Esophagus muscularis mucosa (tissue), 4 donors: ENCODE data around the gene CSNK2A1. TPM values are rescaled to one million over a fixed set of nuclear protein-coding genes. Genes with fewer than 3 reads are reported as not detected.
A peak's percentile ranks its signal among the peaks of the same experiment; 100 is the strongest.
"Not testable (repeated sequence)": the region's sequence is repeated elsewhere in the genome, so short reads cannot be mapped to it uniquely, and the experiment has no call there.

Experiments
- DNase-seq: peaks from one replicate; pipeline ENCODE4 v3.0.0-alpha.2; 2017; ENCODE audit errors: extremely low spot score
- H3K27ac ChIP-seq, 4 donors: fragments of 200-600 bp; sonication (generic); replicated peaks in 1 of 4; 1 replicate in 3 of 4; 2 replicates in 1 of 4; pipeline ENCODE4 v1.5.1; 2016 to 2019; ENCODE audit warnings: mild to moderate bottlenecking in 1 of 4
- H3K27me3 ChIP-seq, 4 donors: fragments of 200-600 bp; sonication (generic); one replicate each; pipeline versions ENCODE4 v1.5.1 to v1.6.0; 2016 to 2019
- H3K36me3 ChIP-seq, 4 donors: fragments of 200-600 bp; sonication (generic); one replicate each; pipeline ENCODE4 v1.5.1; 2016 to 2019
- H3K4me1 ChIP-seq, 4 donors: fragments of 200-600 bp; sonication (generic); one replicate each; pipeline ENCODE4 v1.5.1; 2016 to 2019
- H3K4me3 ChIP-seq, 4 donors: fragments of 200-600 bp; sonication (generic); 1 replicate in 2 of 4; 2 replicates in 2 of 4; pipeline ENCODE4 v1.5.1; 2016 to 2019; ENCODE audit warnings: mild to moderate bottlenecking in 4 of 4, moderate library complexity in 1 of 4
- H3K9me3 ChIP-seq, 4 donors: fragments of 200-600 bp; sonication (generic); 1 replicate in 3 of 4; 2 replicates in 1 of 4; pipeline ENCODE4 v1.5.1; 2016 to 2019
- CTCF ChIP-seq, 3 experiments: fragments of 200-600 bp in 2 of 3; fragments of 450-650 bp in 1 of 3; sonication (generic) in 2 of 3; IDR thresholded peaks; one replicate each; pipeline ENCODE4 v1.5.1; 2017 to 2019; ENCODE audit warnings: antibody characterized with exemption in 3 of 3, mild to moderate bottlenecking in 2 of 3, moderate library complexity in 1 of 3
- EP300 ChIP-seq: sonication (generic); formaldehyde crosslinking; IDR thresholded peaks from one replicate; pipeline ENCODE4 v1.6.1; 2017; ENCODE audit warnings: antibody characterized with exemption
- POLR2A ChIP-seq: fragments of 450-650 bp; IDR thresholded peaks from one replicate; pipeline ENCODE4 v1.6.1; 2017; ENCODE audit warnings: antibody characterized with exemption, moderate library complexity, mild to moderate bottlenecking, low read depth
- POLR2AphosphoS5 ChIP-seq, 2 donors: sonication (generic); formaldehyde crosslinking; IDR thresholded peaks; one replicate each; pipeline ENCODE4 v1.6.1; 2017; ENCODE audit warnings: antibody characterized with exemption in 2 of 2
- WGBS: methylation state at CpG from one replicate; pipeline ENCODE4 v1.1.5; 2018; 5-methylcytosine and 5-hydroxymethylcytosine counted together
- intact Hi-C: fragments of 100-400 bp; cut with DNase I; formaldehyde crosslinking; loops from one replicate; pipeline ENCODE4 v1.15.1; 2023
- total RNA-seq, 4 donors: library from RNA; depleted of rRNA; stranded (reverse); fragments of >200 nt; gene quantifications; one replicate each; pipeline versions ENCODE4 v1.1.0 to v1.2.1, GENCODE V29; 2016

The CSNK2A1 gene
- total RNA-seq, 4 donors from 2014 or later = 41.5 to 69.5 (median 53.6) TPM

- intact Hi-C loops = loop anchor here (5.0 kb wide), 1 partner anchor 194 kb away; the partner anchor contains the start of gene SRXN1
Observed at GRCh38 chr20:458776-459175, 84.8 kb downstream of the CSNK2A1 start.

GRCh38 chr20:454951-455350, 88.6 kb downstream of the CSNK2A1 start:
- intact Hi-C loops = loop anchor here (5.0 kb wide), 1 partner anchor 197 kb away; the partner anchor contains the start of gene SRXN1
- Histone ChIP-seq H3K27ac (no peak overlapping the region), H3K4me1 (peaks cover 18 to 36% (median 24%) of the 10 kb centered on the region in 4 donors), H3K36me3 (no peaks in the 10 kb centered on the region), H3K27me3 (no peaks in the 10 kb centered on the region), H3K4me3 (no peak overlapping the region), H3K9me3 (no peaks in the 10 kb centered on the region)
- no peak for DNase-seq
- no peak for TF ChIP-seq POLR2A
- TF ChIP-seq CTCF (IDR thresholded peaks at IDR 0.05) = no peak
- TF ChIP-seq EP300 = no peak
- TF ChIP-seq POLR2AphosphoS5 (IDR thresholded peaks at IDR 0.05) = no peak
- WGBS = 91% methylated on average over 3 of the region's 3 CpGs

More at GRCh38 chr20:458776-459175, 84.8 kb downstream of the CSNK2A1 start:
- H3K27ac ChIP-seq = peak overlapping the region in 1 of 4 donors; percentile 27
- no peaks in the 10 kb centered on the region for H3K9me3 ChIP-seq
- H3K4me1 ChIP-seq = peaks cover 33 to 59% (median 43%) of the 10 kb centered on the region in 4 donors
- H3K4me3 ChIP-seq = no peak overlapping the region
- WGBS = 34% methylated on average over 6 of the region's 6 CpGs
- DNase-seq = no peak
- H3K36me3 ChIP-seq = no peaks in the 10 kb centered on the region
- H3K27me3 ChIP-seq = no peaks in the 10 kb centered on the region
- TF ChIP-seq POLR2AphosphoS5 (IDR thresholded peaks at IDR 0.05) = no peak

GRCh38 chr20:452021-452420, 91.6 kb downstream of the CSNK2A1 start:
- DNase-seq, H3K27me3 ChIP-seq, H3K27ac ChIP-seq, H3K4me3 ChIP-seq, intact Hi-C loops, H3K4me1 ChIP-seq, H3K9me3 ChIP-seq, H3K36me3 ChIP-seq: not testable (repeated sequence)
- 90% methylated on average over 11 of the region's 11 CpGs for WGBS

- no peak for TF ChIP-seq POLR2A
- TF ChIP-seq EP300 = no peak
- no peak for TF ChIP-seq POLR2AphosphoS5 (IDR thresholded peaks at IDR 0.05)
- TF ChIP-seq CTCF (IDR thresholded peaks at IDR 0.05) = no peak
- peaks cover 32 to 68% (median 63%) of the 10 kb centered on the region in 4 donors for H3K36me3 ChIP-seq
Observed at GRCh38 chr20:445514-446336, 97.9 kb downstream of the CSNK2A1 start.

GRCh38 chr20:444862-445426, 98.6 kb downstream of the CSNK2A1 start:
- peaks cover 40 to 76% (median 71%) of the 10 kb centered on the region in 4 donors for H3K36me3 ChIP-seq

More at GRCh38 chr20:445514-446336, 97.9 kb downstream of the CSNK2A1 start:
- H3K4me3 ChIP-seq = no peak overlapping the region
- H3K4me1 ChIP-seq = peaks cover 15 to 23% (median 21%) of the 10 kb centered on the region in 4 donors
- H3K27me3 ChIP-seq = no peaks in the 10 kb centered on the region
- no peaks in the 10 kb centered on the region for H3K9me3 ChIP-seq
- DNase-seq = no peak
- no peak overlapping the region for H3K27ac ChIP-seq
- intact Hi-C loops = no loop called here
- 92% methylated on average over 5 of the region's 5 CpGs for WGBS

More at GRCh38 chr20:444862-445426, 98.6 kb downstream of the CSNK2A1 start:
- no peaks in the 10 kb centered on the region for H3K27me3 ChIP-seq
- H3K4me1 ChIP-seq = peaks cover 15 to 23% (median 20%) of the 10 kb centered on the region in 4 donors
- no peak for DNase-seq
- peak overlapping the region in 2 of 4 donors; percentile 20 to 25 for H3K27ac ChIP-seq
- WGBS = 60% methylated on average over 6 of the region's 12 CpGs
- TF ChIP-seq POLR2AphosphoS5 (IDR thresholded peaks at IDR 0.05) (no peak), EP300 (no peak), POLR2A (no peak), CTCF (IDR thresholded peaks at IDR 0.05) (no peak)
- intact Hi-C loops = no loop called here
- no peak overlapping the region for H3K4me3 ChIP-seq
- H3K9me3 ChIP-seq = no peaks in the 10 kb centered on the region
